Muscle layer of colon (tissue), 2 donors: ENCODE results near the gene GZF1.
A peak's percentile ranks its signal among the peaks of the same experiment; 100 is the strongest.

ENCODE experiments used
- H3K27ac ChIP-seq: one replicate; pipeline ENCODE4 v1.7.0; 2013; ENCODE audit warnings: low read depth, mild to moderate bottlenecking, low read length, moderate library complexity
- H3K27me3 ChIP-seq, 2 donors: one replicate each; pipeline ENCODE4 v1.7.0; 2013; ENCODE audit warnings: low read length in 2 of 2, mild to moderate bottlenecking in 2 of 2; ENCODE audit not compliant: insufficient read depth in 2 of 2, control insufficient read depth in 1 of 2
- H3K36me3 ChIP-seq: one replicate; pipeline ENCODE4 v1.7.0; 2013; ENCODE audit warnings: mild to moderate bottlenecking, low read length; ENCODE audit not compliant: insufficient read depth
- H3K4me1 ChIP-seq: one replicate; pipeline ENCODE4 v1.7.0; 2013; ENCODE audit warnings: mild to moderate bottlenecking, low read length; ENCODE audit not compliant: insufficient read depth
- H3K4me3 ChIP-seq, 2 donors: one replicate each; pipeline ENCODE4 v1.7.0; 2013; ENCODE audit warnings: low read length in 2 of 2, low read depth in 1 of 2, mild to moderate bottlenecking in 1 of 2, moderate library complexity in 1 of 2
- H3K9ac ChIP-seq: one replicate; pipeline ENCODE4 v1.7.0; 2013; ENCODE audit warnings: low read length
- H3K9me3 ChIP-seq: one replicate; pipeline ENCODE4 v1.7.0; 2013; ENCODE audit warnings: mild to moderate bottlenecking, low read length
- donor health status: abdominal sarcoma.
- donor health status: Adenocarcinoma of cecum.

Gene GZF1

GRCh38 chr20:23414526-23415188, 52.7 kb downstream of the GZF1 start:
- H3K27ac ChIP-seq = no peak overlapping the region
- H3K4me3 ChIP-seq = no peak overlapping the region
- H3K36me3 ChIP-seq = no peaks in the 10 kb centered on the region
- no peak overlapping the region for H3K9ac ChIP-seq
- no peaks in the 10 kb centered on the region for H3K9me3 ChIP-seq
- H3K27me3 ChIP-seq = no peaks in the 10 kb centered on the region
- peaks cover 23% of the 10 kb centered on the region for H3K4me1 ChIP-seq

GRCh38 chr20:23415555-23415954, 53.6 kb downstream of the GZF1 start:
- Histone ChIP-seq H3K27me3 (no peaks in the 10 kb centered on the region), H3K4me1 (peaks cover 23% of the 10 kb centered on the region), H3K9me3 (no peaks in the 10 kb centered on the region), H3K36me3 (no peaks in the 10 kb centered on the region), H3K9ac (no peak overlapping the region), H3K4me3 (no peak overlapping the region), H3K27ac (no peak overlapping the region)

- Histone ChIP-seq H3K9me3 (no peaks in the 10 kb centered on the region), H3K4me3 (no peak overlapping the region), H3K36me3 (no peaks in the 10 kb centered on the region), H3K27ac (no peak overlapping the region), H3K27me3 (no peaks in the 10 kb centered on the region), H3K4me1 (peaks cover 23% of the 10 kb centered on the region), H3K9ac (no peak overlapping the region)
Observed at GRCh38 chr20:23415959-23416583, 54.1 kb downstream of the GZF1 start.

GRCh38 chr20:23417861-23418260, 55.9 kb downstream of the GZF1 start:
- no peaks in the 10 kb centered on the region for H3K9me3 ChIP-seq
- H3K27me3 ChIP-seq = no peaks in the 10 kb centered on the region
- no peak overlapping the region for H3K27ac ChIP-seq
- no peak overlapping the region for H3K4me3 ChIP-seq
- H3K4me1 ChIP-seq = peaks cover 19% of the 10 kb centered on the region
- no peak overlapping the region for H3K9ac ChIP-seq
- no peaks in the 10 kb centered on the region for H3K36me3 ChIP-seq

GRCh38 chr20:23419657-23419994, 57.6 kb downstream of the GZF1 start:
- Histone ChIP-seq H3K27me3 (no peaks in the 10 kb centered on the region), H3K36me3 (no peaks in the 10 kb centered on the region), H3K4me3 (peak overlapping the region in 1 of 2 donors; percentile 79), H3K27ac (peak overlapping the region; percentile 88), H3K9ac (peak overlapping the region; percentile 61), H3K9me3 (no peaks in the 10 kb centered on the region), H3K4me1 (peaks cover 19% of the 10 kb centered on the region)

- Histone ChIP-seq H3K9ac (peak overlapping the region; percentile 61), H3K27me3 (no peaks in the 10 kb centered on the region), H3K9me3 (no peaks in the 10 kb centered on the region), H3K4me1 (peaks cover 19% of the 10 kb centered on the region), H3K27ac (peak overlapping the region; percentile 88), H3K36me3 (no peaks in the 10 kb centered on the region), H3K4me3 (peak overlapping the region; percentile 79 to 93)
Observed at GRCh38 chr20:23419995-23420901, 58.3 kb downstream of the GZF1 start.

GRCh38 chr20:23420943-23421931, 59.3 kb downstream of the GZF1 start, which contains the start of gene NAPB:
TSS of gene NAPB (minus strand) at chr20:23421488. CDS start at chr20:23421402, 86 bp downstream.
- Histone ChIP-seq H3K27me3 (no peaks in the 10 kb centered on the region), H3K9ac (peak within 1 kb of the TSS; percentile 61), H3K4me3 (peak within 1 kb of the TSS; percentile 79 to 93), H3K27ac (peak within 1 kb of the TSS; percentile 88), H3K4me1 (peaks cover 19% of the 10 kb centered on the region), H3K36me3 (no peaks in the 10 kb centered on the region), H3K9me3 (no peaks in the 10 kb centered on the region)
